GM12873 (cell line): ENCODE results near the gene APOBEC4.

ENCODE experiments used
- TF ChIP-seq, protein P1 (sequence below): IDR thresholded peaks from 2 replicates; pipeline ENCODE4 v1.5.1; 2012; ENCODE audit warnings: low read depth, mild to moderate bottlenecking, moderate library complexity, low read length, control low read depth; ENCODE audit not compliant: insufficient read depth; ENCODE audit errors: missing control alignments

Gene APOBEC4

GRCh38 chr1:183638649-183639387 is 14.3 kb downstream of the APOBEC4 start:
- TF ChIP-seq, protein P1, sequence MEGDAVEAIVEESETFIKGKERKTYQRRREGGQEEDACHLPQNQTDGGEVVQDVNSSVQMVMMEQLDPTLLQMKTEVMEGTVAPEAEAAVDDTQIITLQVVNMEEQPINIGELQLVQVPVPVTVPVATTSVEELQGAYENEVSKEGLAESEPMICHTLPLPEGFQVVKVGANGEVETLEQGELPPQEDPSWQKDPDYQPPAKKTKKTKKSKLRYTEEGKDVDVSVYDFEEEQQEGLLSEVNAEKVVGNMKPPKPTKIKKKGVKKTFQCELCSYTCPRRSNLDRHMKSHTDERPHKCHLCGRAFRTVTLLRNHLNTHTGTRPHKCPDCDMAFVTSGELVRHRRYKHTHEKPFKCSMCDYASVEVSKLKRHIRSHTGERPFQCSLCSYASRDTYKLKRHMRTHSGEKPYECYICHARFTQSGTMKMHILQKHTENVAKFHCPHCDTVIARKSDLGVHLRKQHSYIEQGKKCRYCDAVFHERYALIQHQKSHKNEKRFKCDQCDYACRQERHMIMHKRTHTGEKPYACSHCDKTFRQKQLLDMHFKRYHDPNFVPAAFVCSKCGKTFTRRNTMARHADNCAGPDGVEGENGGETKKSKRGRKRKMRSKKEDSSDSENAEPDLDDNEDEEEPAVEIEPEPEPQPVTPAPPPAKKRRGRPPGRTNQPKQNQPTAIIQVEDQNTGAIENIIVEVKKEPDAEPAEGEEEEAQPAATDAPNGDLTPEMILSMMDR, result no peak

DNA sequence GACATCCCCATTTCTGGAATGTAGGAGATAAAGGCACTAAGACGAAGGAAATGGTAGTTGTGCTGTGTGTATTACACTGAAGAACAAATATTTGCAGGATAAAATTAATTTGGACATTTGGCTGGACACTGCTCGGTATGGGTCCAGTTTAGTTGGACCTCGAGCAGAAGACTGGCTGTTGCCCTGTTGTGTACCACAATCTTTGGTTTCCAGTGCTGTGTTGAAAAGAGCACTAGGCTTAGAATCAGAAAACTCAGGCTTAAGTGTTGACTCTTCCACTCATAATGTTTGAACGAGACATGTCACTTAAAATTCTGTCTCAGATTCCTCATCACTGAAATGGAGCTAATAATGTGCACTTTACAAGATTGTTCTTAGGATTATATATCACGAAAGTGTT is 16.3 kb downstream of the APOBEC4 start:
- TF ChIP-seq, protein P1, result no peak

DNA sequence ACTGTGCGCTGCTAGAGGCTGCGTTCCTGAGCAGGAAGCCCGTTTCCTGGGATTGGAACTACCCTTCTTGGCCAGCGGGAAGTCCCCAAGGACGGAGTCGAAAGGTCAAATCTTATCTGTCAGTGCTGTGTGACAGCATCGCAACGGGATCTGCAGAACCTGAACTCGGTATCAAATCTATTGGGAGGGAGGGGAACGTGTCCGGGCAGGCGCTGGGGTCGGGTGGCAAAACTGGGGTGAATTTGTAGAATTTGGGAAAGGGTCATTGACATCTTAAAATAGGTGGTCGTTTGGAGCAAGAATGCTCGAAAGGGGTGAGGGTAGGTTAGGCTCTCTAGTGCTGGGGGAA is 16.8 kb downstream of the APOBEC4 start:
- TF ChIP-seq, protein P1, result no peak

DNA sequence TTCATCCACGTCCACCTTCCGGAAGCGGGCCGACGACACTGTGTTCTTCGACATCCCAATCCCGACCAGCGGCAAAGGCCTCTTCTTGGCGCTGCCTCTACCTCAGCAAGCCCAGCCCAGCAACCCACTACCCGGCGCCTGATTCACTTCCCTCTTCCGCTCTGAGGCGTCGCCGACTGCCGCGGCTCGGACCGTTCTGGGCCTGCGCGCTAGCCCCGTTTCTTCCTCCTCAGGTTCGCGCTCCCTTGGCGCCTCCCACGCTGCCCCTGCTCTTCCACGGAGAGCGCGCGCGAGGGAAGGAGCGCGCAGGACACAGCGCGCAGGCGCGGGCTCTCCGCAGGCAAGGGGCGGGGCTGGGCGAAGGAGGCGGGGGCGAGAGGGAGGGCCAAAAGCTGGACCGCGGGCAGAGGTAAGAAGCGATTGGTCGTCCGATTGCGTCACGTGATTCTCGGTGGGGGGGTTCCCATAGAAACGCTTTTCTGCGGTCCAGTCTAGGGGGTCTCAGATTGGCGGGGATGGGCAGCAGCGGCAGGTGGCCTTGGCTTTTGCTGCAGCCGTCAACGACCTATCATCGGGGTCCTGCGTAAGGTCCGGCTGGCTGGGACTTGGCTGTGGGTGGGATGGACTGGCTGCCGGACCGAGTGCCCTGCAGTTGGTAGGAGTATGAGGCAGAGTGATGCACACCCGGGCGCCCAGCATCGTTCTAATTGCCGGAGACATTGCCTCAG is 17.3 kb downstream of the APOBEC4 start, which contains the start of gene ARPC5:
ARPC5 (minus strand) TSS at position 178 of the 728 bp plus-strand sequence; CDS start at position 54, 124 bp downstream.
- TF ChIP-seq, protein P1, result no peak

GRCh38 chr1:183635099-183635605 is 18.0 kb downstream of the APOBEC4 start:
- TF ChIP-seq, protein P1, result no peak

GRCh38 chr1:183634429-183635065 is 18.6 kb downstream of the APOBEC4 start:
- TF ChIP-seq, protein P1, result no peak

- TF ChIP-seq, protein P1, result peak; percentile 61
Observed at GRCh38 chr1:183633676-183634343, 19.3 kb downstream of the APOBEC4 start.
